Effector memory CD4-positive, alpha-beta T cell (primary cell): ENCODE results near the gene CCL27.

Experiments used
- DNase-seq, 3 donors: peaks; one replicate each; pipeline ENCODE4 v3.0.0-alpha.2; 2020
- H3K27ac ChIP-seq: 2 replicates; pipeline ENCODE4 v1.7.0; 2013; ENCODE audit warnings: mild to moderate bottlenecking, low read length, moderate library complexity; ENCODE audit not compliant: insufficient read depth, poor library complexity, severe bottlenecking
- H3K27me3 ChIP-seq: replicated peaks from 2 replicates; pipeline ENCODE4 v1.7.0; 2013; ENCODE audit warnings: mild to moderate bottlenecking, low read length; ENCODE audit not compliant: insufficient read depth, control insufficient read depth, poor library complexity, severe bottlenecking
- H3K36me3 ChIP-seq: 2 replicates; pipeline ENCODE4 v1.7.0; 2013; ENCODE audit warnings: mild to moderate bottlenecking, low read length, moderate library complexity; ENCODE audit not compliant: control insufficient read depth, insufficient read depth
- H3K4me1 ChIP-seq: 2 replicates; pipeline ENCODE4 v1.7.0; 2013; ENCODE audit warnings: low read length, mild to moderate bottlenecking; ENCODE audit not compliant: control insufficient read depth, insufficient read depth, poor library complexity, severe bottlenecking
- H3K4me3 ChIP-seq: 2 replicates; pipeline ENCODE4 v1.7.0; 2013; ENCODE audit warnings: low read length, low read depth, mild to moderate bottlenecking; ENCODE audit not compliant: insufficient read depth, poor library complexity, severe bottlenecking
- H3K9me3 ChIP-seq: 2 replicates; pipeline ENCODE4 v1.7.0; 2013; ENCODE audit warnings: mild to moderate bottlenecking, low read length, moderate library complexity; ENCODE audit not compliant: control insufficient read depth

Gene CCL27

GRCh38 chr9:34664281-34665066, 2.0 kb upstream of the CCL27 start:
- peak; percentile 45 to 64 (median 54) for DNase-seq
- no peaks in the 10 kb centered on the region for H3K9me3 ChIP-seq
- no peaks in the 10 kb centered on the region for H3K27me3 ChIP-seq
- peak overlapping the region; percentile 72 for H3K27ac ChIP-seq
- H3K4me1 ChIP-seq, result peaks cover 44% of the 10 kb centered on the region
- H3K4me3 ChIP-seq, result peak overlapping the region; percentile 53
- H3K36me3 ChIP-seq, result peaks cover 12% of the 10 kb centered on the region

GRCh38 chr9:34663303-34663605, 797 bp upstream of the CCL27 start:
- Histone ChIP-seq H3K4me1 (peaks cover 44% of the 10 kb centered on the region), H3K36me3 (peaks cover 12% of the 10 kb centered on the region), H3K27me3 (no peaks in the 10 kb centered on the region), H3K9me3 (no peaks in the 10 kb centered on the region), H3K4me3 (no peak overlapping the region), H3K27ac (peak overlapping the region; percentile 72)
- DNase-seq, result peak in 2 of 3 donors; percentile 9 to 24

GRCh38 chr9:34659592-34660253, 2.7 kb downstream of the CCL27 start:
- H3K4me3 ChIP-seq, result no peak overlapping the region
- H3K4me1 ChIP-seq, result peaks cover 37% of the 10 kb centered on the region
- no peaks in the 10 kb centered on the region for H3K27me3 ChIP-seq
- H3K27ac ChIP-seq, result no peak overlapping the region
- peaks cover 12% of the 10 kb centered on the region for H3K36me3 ChIP-seq
- H3K9me3 ChIP-seq, result no peaks in the 10 kb centered on the region
- no peak for DNase-seq

DNA sequence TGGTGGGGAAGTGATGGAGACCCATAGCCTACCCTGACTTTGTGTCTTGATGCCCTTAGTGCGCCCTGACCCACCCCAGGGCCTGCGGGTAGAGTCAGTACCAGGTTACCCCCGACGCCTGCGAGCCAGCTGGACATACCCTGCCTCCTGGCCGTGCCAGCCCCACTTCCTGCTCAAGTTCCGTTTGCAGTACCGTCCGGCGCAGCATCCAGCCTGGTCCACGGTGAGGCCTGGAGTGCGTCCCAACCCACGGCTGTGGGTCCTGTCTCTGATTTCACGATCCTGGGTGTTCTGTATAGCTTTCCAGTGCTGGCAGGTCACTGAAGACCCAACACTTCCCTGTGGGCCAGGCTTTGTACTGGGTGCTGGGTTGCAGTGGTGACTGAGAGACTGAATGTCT, 4.0 kb downstream of the CCL27 start:
- DNase-seq, result no peak
- peaks cover 25% of the 10 kb centered on the region for H3K4me1 ChIP-seq
- H3K36me3 ChIP-seq, result peaks cover 12% of the 10 kb centered on the region
- no peak overlapping the region for H3K4me3 ChIP-seq
- H3K9me3 ChIP-seq, result no peaks in the 10 kb centered on the region
- H3K27me3 ChIP-seq, result no peaks in the 10 kb centered on the region
- no peak overlapping the region for H3K27ac ChIP-seq

GRCh38 chr9:34656992-34657391, 5.5 kb downstream of the CCL27 start:
- no peaks in the 10 kb centered on the region for H3K27me3 ChIP-seq
- peaks cover 12% of the 10 kb centered on the region for H3K36me3 ChIP-seq
- no peak for DNase-seq
- no peak overlapping the region for H3K27ac ChIP-seq
- H3K9me3 ChIP-seq, result no peaks in the 10 kb centered on the region
- no peak overlapping the region for H3K4me3 ChIP-seq
- peaks cover 21% of the 10 kb centered on the region for H3K4me1 ChIP-seq

DNA sequence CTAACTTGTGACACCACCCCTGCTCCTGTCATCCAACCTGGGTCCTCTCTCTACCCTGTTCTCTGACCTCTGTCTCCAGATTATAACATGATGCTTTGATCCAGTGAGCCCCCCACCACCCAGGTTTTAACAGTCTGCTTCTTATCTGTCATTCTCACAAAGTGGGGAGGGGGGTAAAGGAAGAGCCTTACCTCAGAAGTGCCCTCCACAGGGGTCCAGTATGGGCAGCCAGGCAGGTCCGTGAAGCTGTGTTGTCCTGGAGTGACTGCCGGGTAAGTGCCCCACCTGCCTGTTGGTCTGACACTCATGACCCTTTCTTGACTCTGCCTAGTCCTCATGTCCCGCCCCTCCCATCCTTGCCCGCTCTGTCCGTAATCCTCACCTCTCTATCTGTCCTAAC, 7.1 kb downstream of the CCL27 start:
- H3K27ac ChIP-seq, result no peak overlapping the region
- H3K4me3 ChIP-seq, result no peak overlapping the region
- H3K4me1 ChIP-seq, result peaks cover 11% of the 10 kb centered on the region
- H3K9me3 ChIP-seq, result no peaks in the 10 kb centered on the region
- H3K36me3 ChIP-seq, result peaks cover 18% of the 10 kb centered on the region
- DNase-seq, result no peak
- no peaks in the 10 kb centered on the region for H3K27me3 ChIP-seq

DNA sequence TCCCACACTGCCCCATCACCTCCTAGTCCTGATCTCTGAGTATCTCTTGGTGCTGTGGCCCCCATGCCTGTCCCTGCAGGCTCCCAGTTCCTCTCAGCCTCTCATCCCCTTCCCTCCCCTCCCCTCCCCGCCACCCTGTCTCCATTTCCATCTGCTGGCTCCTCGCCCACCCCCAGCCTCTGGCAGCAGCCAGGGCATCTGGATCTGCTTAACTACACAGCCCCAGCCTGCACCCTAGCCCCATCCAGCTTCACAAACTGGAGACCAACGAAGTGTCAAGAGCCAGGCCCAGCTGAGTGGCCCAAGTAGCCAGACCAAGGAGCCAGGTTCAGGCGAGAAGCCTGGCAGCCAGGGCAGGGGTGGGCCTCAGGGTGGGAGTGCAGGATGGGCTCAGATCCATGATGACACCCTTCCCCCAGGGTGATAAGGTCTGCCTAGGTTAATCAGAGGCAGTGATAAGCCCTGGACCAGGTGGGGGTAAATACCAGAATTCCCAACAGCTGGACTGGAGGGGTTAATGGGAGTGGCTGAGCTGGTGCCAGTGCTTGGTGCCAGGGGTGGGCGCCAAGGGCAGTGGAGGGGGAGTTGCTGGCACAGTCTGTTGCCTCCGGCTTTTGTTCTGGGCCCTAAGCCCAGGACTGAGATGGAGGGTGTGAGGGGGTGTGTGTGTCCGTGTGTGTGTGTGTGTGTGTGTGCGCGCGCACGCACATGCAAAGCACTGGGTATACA, 8.0 kb downstream of the CCL27 start:
- H3K4me3 ChIP-seq, result no peak overlapping the region
- no peak overlapping the region for H3K27ac ChIP-seq
- no peak for DNase-seq
- no peaks in the 10 kb centered on the region for H3K9me3 ChIP-seq
- H3K27me3 ChIP-seq, result no peaks in the 10 kb centered on the region
- H3K36me3 ChIP-seq, result peaks cover 18% of the 10 kb centered on the region
- H3K4me1 ChIP-seq, result peaks cover 11% of the 10 kb centered on the region

DNA sequence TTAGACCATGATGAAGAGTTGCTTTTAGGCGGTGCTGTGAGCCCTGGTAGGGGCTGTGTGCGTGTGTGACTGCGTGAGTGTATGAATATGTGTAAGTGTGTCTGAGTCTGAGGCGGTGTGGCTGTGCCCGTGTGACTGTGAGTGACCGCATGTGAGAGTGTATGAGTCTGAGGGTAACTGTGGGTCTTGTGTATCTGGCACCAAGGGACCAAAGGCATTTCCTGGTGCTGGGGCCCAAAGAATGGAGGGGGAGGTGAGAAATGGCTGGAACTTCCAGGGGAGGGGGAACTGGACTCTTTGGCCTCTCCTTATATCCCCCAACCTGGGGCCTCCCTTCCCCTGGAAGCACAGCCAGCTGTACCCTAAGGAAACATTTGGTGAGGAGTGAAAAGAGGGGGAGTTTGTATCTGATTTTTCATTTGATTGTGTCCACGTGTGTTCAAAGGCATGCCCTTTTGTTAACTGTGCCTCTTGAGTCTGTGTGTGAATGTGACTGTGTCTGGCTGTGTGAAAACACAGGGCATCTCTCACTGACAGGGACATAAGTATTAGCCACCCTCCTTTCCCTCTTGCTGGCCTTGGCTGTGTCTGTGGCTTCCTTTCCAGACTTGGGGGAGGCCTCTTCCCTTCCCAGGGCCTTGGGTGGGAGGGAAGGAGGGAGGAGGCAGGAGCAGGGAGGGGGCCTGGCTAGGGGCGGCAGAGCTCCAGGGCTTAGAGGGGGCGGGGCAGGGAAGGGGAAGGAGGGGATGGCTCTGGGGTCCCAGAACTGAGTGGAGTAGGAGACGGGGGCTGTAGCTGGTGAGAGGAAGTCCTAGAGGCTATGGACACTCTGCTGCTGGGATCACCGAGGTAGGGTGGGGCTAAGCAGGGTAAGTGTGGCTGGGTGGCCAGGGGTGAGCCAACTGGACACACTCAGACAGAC, 9.0 kb downstream of the CCL27 start:
- H3K4me3 ChIP-seq, result no peak overlapping the region
- no peaks in the 10 kb centered on the region for H3K9me3 ChIP-seq
- H3K27ac ChIP-seq, result no peak overlapping the region
- peaks cover 29% of the 10 kb centered on the region for H3K36me3 ChIP-seq
- no peaks in the 10 kb centered on the region for H3K27me3 ChIP-seq
- H3K4me1 ChIP-seq, result peaks cover 16% of the 10 kb centered on the region
- DNase-seq, result no peak

GRCh38 chr9:34652602-34653000, 9.9 kb downstream of the CCL27 start:
- Histone ChIP-seq H3K4me1 (peaks cover 24% of the 10 kb centered on the region), H3K36me3 (peaks cover 29% of the 10 kb centered on the region), H3K9me3 (no peaks in the 10 kb centered on the region), H3K27me3 (no peaks in the 10 kb centered on the region), H3K4me3 (no peak overlapping the region), H3K27ac (no peak overlapping the region)
- DNase-seq, result no peak
